ENCODE data around the gene NAA38.

DNA sequence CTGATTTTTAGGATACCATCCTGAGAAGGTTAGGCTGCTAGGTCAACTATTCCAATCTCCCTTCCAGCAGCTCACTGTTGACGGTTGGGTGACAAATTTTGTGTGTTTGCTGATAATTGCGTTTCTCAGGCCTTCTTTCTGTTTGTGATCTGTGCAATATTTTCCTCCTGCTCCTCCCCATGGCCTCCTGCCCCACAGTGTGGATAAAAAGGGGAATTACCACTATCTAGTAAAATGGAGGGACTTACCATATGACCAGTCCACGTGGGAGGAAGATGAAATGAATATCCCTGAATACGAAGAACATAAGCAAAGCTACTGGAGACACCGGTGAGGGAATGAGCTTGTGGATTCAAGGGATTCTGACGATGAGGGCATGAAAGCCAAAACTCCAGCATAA lies 40.4 kb upstream of the NAA38 start:
- TF ChIP-seq ZNF274 (IDR thresholded peaks at IDR 0.05; ENCODE audit: low read depth, low read length) (no peak), POLR2A (IDR thresholded peaks at IDR 0.05; ENCODE audit: borderline replicate concordance, extremely low read depth, insufficient read depth, insufficient read length) (no peak), EZH2 (IDR thresholded peaks at IDR 0.05) (no peak)
- TF ChIP-seq, protein P1, sequence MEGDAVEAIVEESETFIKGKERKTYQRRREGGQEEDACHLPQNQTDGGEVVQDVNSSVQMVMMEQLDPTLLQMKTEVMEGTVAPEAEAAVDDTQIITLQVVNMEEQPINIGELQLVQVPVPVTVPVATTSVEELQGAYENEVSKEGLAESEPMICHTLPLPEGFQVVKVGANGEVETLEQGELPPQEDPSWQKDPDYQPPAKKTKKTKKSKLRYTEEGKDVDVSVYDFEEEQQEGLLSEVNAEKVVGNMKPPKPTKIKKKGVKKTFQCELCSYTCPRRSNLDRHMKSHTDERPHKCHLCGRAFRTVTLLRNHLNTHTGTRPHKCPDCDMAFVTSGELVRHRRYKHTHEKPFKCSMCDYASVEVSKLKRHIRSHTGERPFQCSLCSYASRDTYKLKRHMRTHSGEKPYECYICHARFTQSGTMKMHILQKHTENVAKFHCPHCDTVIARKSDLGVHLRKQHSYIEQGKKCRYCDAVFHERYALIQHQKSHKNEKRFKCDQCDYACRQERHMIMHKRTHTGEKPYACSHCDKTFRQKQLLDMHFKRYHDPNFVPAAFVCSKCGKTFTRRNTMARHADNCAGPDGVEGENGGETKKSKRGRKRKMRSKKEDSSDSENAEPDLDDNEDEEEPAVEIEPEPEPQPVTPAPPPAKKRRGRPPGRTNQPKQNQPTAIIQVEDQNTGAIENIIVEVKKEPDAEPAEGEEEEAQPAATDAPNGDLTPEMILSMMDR (IDR thresholded peaks at IDR 0.05 in 2 of 3, conservative IDR thresholded peaks at IDR 0.05 in 1 of 3; ENCODE audit: borderline replicate concordance in 1 of 3, insufficient read depth in 1 of 3, low read depth in 2 of 3, low read length in 2 of 3) = peak; percentile 34 to 69 (median 59); a peak in 4 of 6 replicates

Data from HCT116 (cell line).